ENCODE data around the gene ACVRL1.

Gene ACVRL1

GRCh38 chr12:51900323-51900889 is 6.9 kb upstream of the ACVRL1 start:
- no peak for DNase-seq

- DNase-seq: no peak
Measured at GRCh38 chr12:51901121-51901817, 6.0 kb upstream of the ACVRL1 start.

DNA sequence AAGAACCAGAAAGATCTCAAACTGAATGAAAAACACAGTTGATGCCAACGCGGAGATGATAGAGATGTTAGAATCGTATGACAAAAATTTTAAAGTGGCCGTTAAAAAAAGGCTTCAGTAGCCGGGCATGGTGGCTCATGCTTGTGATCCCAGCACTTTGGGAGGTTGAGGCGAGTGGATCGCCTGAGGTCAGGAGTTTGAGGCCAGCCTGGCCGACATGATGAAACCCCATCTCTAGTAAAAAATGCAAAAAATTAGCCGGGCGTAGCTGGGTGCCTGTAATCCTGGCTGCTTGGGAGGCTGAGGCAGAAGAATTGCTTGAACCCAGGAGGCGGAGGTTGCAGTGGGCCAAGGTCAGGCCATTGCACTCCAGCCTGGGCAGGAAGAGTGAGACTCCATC is 5.4 kb upstream of the ACVRL1 start:
- DNase-seq: no peak

GRCh38 chr12:51904951-51905470 is 2.3 kb upstream of the ACVRL1 start:
- no peak for DNase-seq

DNA sequence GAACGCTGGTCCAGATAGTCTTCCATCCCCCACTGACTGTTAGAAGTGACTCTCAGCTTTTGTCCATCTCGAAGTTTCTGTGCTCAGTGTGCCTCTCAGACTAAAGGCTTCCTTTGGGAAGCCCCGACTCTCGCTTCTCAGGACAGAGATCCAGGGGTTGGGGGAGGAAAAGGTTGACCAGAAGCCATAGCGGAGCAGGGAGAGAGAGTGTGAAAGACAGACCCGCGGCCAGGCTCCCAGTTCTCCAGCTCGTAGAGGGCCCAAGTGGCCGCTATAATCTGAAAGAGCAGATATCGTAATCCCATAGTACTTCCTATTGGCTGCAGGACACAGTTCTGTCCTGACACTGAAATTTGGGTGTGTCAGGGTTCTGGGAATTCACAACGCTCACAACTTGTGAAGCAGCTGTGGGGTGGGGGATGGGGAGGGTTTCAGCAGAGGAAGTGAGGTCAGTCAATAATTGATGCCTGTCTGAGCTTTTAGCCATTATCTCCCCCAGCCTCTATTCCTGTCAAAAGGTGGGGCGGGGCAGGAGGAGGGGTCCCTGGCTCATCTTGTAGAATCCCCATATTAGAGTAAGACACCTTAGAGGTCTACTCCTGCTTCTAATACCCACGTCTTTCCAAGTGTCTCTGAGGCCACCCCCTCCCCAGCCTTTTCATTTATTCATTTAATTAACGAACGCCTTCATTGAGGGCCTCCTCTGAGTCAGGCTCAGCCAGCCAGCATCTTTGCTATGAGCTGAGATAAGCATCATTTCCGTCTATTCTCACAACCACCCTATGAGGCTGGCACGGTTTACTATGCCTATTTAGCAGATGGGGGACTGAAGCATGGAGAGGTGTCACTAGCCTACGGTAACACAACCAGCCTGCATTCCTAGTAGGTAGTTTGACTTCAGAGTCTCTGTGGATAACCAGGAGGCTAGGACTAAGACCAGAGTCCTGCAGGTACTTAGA is 1.6 kb upstream of the ACVRL1 start:
- no peak for DNase-seq

DNA sequence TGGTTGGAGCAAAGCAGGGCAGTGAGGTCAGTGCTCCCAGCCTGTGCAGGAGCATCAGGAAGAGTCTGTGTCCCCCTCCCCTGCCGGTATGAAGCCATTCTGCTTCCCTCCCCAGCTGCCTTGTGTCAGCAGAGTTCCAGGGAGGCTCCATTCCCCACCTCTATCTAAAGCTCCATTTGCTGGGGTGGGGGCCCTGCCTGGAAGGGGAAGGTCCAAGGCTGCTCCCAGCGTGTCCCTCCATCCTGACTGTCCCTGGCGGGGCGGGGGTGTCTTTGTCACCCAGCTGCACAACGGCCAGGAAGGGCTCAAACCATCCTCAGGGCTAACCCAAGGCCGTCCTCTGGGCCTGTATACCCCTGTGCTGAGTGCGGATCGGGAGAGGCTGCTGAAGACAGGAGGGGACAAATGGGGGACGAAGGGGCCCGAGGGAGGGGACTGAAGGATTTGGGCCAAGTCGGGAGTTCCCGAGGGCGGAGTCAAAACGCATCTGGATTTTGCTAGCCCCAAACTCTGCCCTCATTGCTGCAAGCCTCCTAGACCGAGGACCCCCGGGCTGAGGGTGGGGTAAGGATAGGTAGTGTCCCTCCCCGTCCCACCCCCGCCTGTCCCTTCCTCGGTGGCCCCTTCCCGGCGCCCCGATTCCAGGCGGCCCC is 748 bp upstream of the ACVRL1 start:
- no peak for DNase-seq

- no peak for DNase-seq
Measured at GRCh38 chr12:51907856-51908425, 637 bp downstream of the ACVRL1 start.

DNA sequence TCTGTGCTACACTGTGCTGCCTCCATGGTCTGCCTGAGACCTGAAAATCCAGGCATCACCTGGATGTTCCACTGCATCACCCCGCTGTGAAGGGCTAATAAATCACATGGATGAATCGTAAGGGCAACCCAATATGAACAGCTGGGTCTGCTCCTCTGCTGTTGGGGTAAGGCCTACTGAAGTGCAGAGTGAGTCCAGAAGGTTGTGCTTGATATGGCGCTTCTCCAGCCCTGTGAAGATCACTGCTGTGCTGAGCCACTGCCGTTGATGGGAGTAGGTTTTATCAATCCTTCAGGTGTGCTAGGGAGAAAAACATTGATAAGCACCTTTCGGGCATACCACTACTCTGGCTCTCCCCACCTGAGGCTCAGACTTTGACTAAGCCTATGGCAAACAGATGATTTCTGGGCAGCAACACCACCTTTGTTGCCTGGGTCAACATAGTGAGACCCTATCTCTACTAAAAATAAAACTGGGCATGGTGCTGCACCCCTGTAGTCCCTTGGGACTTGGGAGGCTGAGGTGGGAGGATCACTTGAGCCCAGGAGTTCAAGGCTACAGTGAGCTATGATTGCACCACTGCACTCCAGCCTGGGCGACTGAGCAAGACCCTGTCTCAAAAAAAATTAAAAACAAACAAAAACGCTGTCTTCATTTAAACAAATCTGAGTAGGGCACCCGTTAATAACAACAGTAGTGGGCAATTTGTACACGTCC is 1.7 kb downstream of the ACVRL1 start:
- DNase-seq: no peak

- DNase-seq: no peak
Measured at GRCh38 chr12:51910168-51910567, 2.9 kb downstream of the ACVRL1 start.

DNA sequence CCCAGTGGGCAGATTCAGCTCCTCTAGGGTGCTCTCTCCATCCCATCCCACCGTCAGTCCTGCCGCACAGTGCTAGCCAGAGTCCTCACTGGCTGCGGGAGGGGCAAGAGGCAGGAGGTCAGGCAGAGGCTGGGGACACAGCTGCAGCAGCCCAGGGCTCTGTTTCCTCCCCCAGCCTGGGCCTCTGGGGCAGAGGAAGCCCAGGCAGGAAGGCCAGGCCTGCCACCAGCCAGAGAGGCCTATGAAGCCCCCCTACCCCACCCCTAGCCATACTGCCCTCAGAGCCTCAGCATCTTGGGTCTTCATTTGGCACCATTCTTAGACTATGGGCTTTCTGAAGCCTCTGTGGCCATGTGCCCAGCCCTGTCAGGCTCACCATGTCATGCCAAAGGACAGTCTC is 3.4 kb downstream of the ACVRL1 start:
- DNase-seq: no peak

GRCh38 chr12:51911307-51911706 is 4.0 kb downstream of the ACVRL1 start:
- no peak for DNase-seq

GRCh38 chr12:51911788-51912711 is 4.7 kb downstream of the ACVRL1 start:
- no peak for DNase-seq

DNA sequence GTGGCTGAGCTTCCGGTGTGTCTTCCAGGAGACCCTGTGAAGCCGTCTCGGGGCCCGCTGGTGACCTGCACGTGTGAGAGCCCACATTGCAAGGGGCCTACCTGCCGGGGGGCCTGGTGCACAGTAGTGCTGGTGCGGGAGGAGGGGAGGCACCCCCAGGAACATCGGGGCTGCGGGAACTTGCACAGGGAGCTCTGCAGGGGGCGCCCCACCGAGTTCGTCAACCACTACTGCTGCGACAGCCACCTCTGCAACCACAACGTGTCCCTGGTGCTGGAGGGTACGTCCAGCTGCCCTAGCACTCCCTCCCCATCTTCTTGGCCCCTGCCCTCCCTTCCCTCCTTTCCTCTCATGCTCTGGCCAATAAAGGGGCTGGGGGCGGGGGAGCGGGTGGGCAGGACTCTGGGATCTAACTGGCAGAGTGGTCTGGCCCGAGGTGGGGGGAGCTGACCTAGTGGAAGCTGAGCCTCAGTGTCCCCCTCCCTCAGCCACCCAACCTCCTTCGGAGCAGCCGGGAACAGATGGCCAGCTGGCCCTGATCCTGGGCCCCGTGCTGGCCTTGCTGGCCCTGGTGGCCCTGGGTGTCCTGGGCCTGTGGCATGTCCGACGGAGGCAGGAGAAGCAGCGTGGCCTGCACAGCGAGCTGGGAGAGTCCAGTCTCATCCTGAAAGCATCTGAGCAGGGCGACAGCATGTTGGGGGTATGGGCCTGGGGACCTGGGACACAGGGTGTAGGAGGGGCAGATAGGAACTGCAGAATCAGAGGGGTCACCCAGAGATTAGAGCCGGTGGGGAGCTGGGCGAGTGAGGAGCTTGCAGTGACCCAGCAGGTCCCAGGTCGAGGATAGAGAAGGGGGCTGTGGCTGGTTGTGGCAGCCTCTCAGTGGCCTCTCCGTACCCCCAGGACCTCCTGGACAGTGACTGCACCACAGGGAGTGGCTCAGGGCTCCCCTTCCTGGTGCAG is 6.0 kb downstream of the ACVRL1 start:
- no peak for DNase-seq

DNA sequence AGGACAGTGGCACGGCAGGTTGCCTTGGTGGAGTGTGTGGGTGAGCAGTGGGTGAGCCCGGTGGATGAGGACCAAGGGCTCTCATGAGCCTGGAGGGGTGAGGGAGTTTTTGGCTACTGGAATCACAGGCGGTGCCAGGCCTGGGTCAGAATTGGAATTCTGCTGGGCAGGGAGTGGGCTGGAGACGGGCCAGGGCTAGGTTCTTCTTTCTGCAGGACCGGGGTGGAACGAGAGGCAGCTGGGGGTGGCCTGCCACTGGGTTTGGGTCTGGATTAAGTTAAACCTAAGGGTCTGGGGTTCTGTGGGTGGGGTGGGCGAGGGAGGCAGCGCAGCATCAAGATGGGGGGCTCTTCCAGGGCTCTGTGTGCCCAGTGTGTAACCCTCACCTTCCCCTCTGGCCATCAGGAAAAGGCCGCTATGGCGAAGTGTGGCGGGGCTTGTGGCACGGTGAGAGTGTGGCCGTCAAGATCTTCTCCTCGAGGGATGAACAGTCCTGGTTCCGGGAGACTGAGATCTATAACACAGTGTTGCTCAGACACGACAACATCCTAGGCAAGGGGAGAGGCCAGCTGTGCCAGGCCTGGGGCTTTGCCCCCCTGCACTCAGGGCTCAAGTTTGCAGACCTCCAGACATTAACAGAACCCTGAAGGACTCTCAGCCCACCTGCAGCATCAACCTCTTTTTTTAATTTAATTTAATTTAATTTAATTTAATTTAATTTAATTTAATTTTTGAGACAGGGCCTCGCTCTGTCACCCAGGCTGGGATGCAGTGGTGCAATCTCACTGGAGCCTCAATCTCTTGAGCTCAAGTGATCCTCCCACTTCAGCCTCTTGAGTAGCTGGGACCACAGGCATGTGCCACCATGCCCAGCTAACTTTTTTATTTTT is 7.0 kb downstream of the ACVRL1 start:
- no peak for DNase-seq

DNA sequence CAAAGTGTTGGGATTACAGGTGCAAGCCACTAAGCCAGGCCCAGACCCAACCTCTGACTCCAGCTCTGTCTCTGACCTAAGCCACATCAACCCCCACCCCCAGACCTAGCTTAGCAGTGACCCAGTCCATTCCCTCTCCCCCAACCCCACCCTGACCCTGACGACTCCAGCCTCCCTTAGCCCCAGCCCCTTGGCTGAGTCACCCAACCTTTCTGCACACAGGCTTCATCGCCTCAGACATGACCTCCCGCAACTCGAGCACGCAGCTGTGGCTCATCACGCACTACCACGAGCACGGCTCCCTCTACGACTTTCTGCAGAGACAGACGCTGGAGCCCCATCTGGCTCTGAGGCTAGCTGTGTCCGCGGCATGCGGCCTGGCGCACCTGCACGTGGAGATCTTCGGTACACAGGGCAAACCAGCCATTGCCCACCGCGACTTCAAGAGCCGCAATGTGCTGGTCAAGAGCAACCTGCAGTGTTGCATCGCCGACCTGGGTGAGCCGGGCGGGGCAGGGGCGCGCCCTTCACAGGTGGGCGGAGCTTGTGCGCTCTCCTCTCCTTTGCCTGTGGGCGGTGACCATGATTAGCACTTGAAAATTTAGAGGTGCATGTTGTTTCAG is 7.8 kb downstream of the ACVRL1 start:
- no peak for DNase-seq

DNA sequence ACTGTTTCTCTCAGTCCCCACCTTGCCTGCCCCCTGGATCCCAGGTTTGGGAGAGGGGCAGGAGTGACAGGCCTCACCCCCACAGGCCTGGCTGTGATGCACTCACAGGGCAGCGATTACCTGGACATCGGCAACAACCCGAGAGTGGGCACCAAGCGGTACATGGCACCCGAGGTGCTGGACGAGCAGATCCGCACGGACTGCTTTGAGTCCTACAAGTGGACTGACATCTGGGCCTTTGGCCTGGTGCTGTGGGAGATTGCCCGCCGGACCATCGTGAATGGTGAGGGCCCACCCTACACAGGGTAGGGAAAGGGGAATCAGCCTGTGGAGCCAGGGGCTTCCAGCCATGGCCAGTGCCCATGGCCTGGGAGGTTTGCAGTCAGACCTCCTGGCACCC is 8.6 kb downstream of the ACVRL1 start:
- no peak for DNase-seq

DNA sequence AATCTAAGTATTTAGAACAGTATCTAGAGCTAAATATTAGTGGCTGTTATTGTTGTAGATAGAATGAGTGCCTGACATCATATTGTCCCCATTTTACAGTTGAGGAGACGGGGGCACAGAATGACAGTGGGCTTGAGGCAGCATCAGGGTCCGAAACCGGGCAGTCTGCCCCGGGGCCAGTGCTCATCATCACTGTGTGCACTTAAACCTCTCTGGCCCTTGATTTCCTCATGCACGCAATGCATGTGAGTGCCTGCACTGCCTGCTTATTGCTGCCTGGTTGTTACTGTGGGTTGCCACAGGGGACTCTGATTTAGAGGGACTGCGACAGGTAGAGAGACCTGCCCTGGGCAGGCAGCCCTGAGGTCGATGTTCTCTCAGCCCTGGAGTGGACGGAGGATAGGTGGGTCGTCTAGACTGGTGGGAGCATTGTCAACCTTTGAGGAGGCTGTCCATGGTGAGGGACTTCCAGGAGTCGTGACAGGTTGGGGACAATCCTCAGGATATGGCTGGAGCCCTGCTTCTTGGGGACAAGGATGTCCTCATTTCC is 9.8 kb downstream of the ACVRL1 start:
- no peak for DNase-seq
